K562 (cell line): ENCODE results near the gene MACF1. TPM values are rescaled to one million over a fixed set of nuclear protein-coding genes. Genes with fewer than 3 reads are reported as not detected.

ENCODE experiments used
- ATAC-seq: fragments of 200-7000 bp; cut with Tn5 transposase; 3 replicates; pipeline ENCODE4 v1.9.1; 2020; ENCODE audit warnings: moderate library complexity
- BruUV-seq: library from RNA; stranded (reverse); fragments of 400-500 nt; replicated peaks from 2 replicates; lab custom pipeline; 2021; lab: Mats Ljungman, UMichigan
- CTCF ChIA-PET: fragments of 300-600 bp; formaldehyde crosslinking; extraction: SDS; loops from one replicate; lab custom pipeline; 2021; ENCODE audit warnings: low intra/inter-chr PET ratio; lab: Yijun Ruan, JAX
- POLR2A ChIA-PET: fragments of 300-600, 350-650 bp; sonication (Branson Sonifier 250); formaldehyde crosslinking; extraction: SDS; loops from one replicate; lab custom pipeline; 2021; ENCODE audit warnings: antibody characterized with exemption, inconsistent platforms; lab: Yijun Ruan, JAX
- DNase-seq, 4 experiments: peaks; one replicate each; pipeline versions ENCODE4 v3.0.0 to v3.0.0-alpha.2; 2011 to 2018; ENCODE audit warnings: low spot score in 3 of 4, mixed read lengths in 3 of 4; ENCODE audit errors: extremely low read depth in 1 of 4
- FAIRE-seq: peaks from 2 replicates; lab custom pipeline; 2011; peaks lifted over from hg19 to GRCh38; lab: Jason Lieb, UNC
- H2AFZ ChIP-seq: 2 replicates; pipeline ENCODE4 v1.6.0; 2011; ENCODE audit warnings: low read depth, low read length, control low read depth, inconsistent platforms
- H3K27ac ChIP-seq: fragments of 200-600 bp; 3 replicates; pipeline ENCODE4 v1.8.0; 2011; ENCODE audit warnings: low read depth, mild to moderate bottlenecking, control low read depth, inconsistent platforms, low read length, moderate library complexity, mixed read lengths; ENCODE audit errors: extremely low read depth
- H3K27me3 ChIP-seq, 2 experiments: fragments of 300-600 bp in 1 of 2; 2 replicates in 1 of 2; 3 replicates in 1 of 2; pipeline versions ENCODE4 v1.6.0 to v1.8.0; 2011; ENCODE audit warnings: inconsistent platforms in 2 of 2, low read length in 2 of 2, mild to moderate bottlenecking in 1 of 2, mixed read lengths in 1 of 2, moderate library complexity in 1 of 2; ENCODE audit not compliant: control insufficient read depth in 2 of 2, insufficient read depth in 2 of 2
- H3K36me3 ChIP-seq: fragments of 300-600 bp; 3 replicates; pipeline ENCODE4 v1.8.0; 2011; ENCODE audit warnings: mild to moderate bottlenecking, low read length, inconsistent platforms; ENCODE audit not compliant: control insufficient read depth, insufficient read depth
- H3K4me1 ChIP-seq, 2 experiments: fragments of 200-600 bp in 1 of 2; replicated peaks in 1 of 2; 2 replicates in 1 of 2; 3 replicates in 1 of 2; pipeline versions ENCODE4 v1.5.1 to v1.8.0; 2011; ENCODE audit warnings: inconsistent platforms in 2 of 2, low read length in 2 of 2, mild to moderate bottlenecking in 1 of 2, mixed read lengths in 1 of 2, moderate library complexity in 1 of 2; ENCODE audit not compliant: control insufficient read depth in 2 of 2, insufficient read depth in 2 of 2
- H3K4me2 ChIP-seq: 2 replicates; pipeline ENCODE4 v1.6.1; 2011; ENCODE audit warnings: low read length, control low read depth, inconsistent platforms, mixed read lengths; ENCODE audit not compliant: insufficient read depth
- H3K4me3 ChIP-seq: fragments of 200-600 bp; sonication (generic), shearing (Covaris generic); 2 replicates; pipeline ENCODE4 v1.5.1; 2016; ENCODE audit warnings: control low read depth, inconsistent platforms
- H3K79me2 ChIP-seq: fragments of 200-600 bp; 3 replicates; pipeline ENCODE4 v1.8.0; 2011; ENCODE audit warnings: low read length, inconsistent platforms; ENCODE audit not compliant: control insufficient read depth, insufficient read depth
- H3K9ac ChIP-seq, 2 experiments: 2 replicates each; pipeline versions ENCODE4 v1.6.0 to v1.6.1; 2011; ENCODE audit warnings: low read depth in 2 of 2, low read length in 2 of 2, control low read depth in 1 of 2, inconsistent platforms in 1 of 2, mild to moderate bottlenecking in 1 of 2, mixed read lengths in 1 of 2; ENCODE audit not compliant: insufficient read depth in 1 of 2
- H3K9me1 ChIP-seq: one replicate; pipeline ENCODE4 v1.6.0; 2011; ENCODE audit warnings: inconsistent platforms, mild to moderate bottlenecking, low read length, moderate library complexity; ENCODE audit not compliant: control insufficient read depth, insufficient read depth
- H3K9me3 ChIP-seq: replicated peaks from 2 replicates; pipeline ENCODE4 v1.5.1; 2011; ENCODE audit warnings: low read depth, low read length, inconsistent platforms; ENCODE audit not compliant: control insufficient read depth, insufficient read depth
- H4K20me1 ChIP-seq: replicated peaks from 2 replicates; pipeline ENCODE4 v1.6.1; 2011; ENCODE audit warnings: low read length, inconsistent platforms, mixed read lengths; ENCODE audit not compliant: control insufficient read depth, insufficient read depth
- ADNP ChIP-seq: fragments of 200-800 bp; sonication (Bioruptor generic); IDR thresholded peaks from 2 replicates; pipeline ENCODE4 v1.6.1; 2016; ENCODE audit warnings: missing genetic modification characterization, missing compliant biosample characterization
- CEBPG ChIP-seq, 3 experiments: fragments of 200-800 bp in 1 of 3; sonication (Bioruptor generic) in 1 of 3; sonication (generic) in 1 of 3; formaldehyde crosslinking in 1 of 3; IDR thresholded peaks in 2 of 3; conservative IDR thresholded peaks in 1 of 3; 2 replicates each; pipeline versions ENCODE4 v1.6.1 to v1.8.0; 2016 to 2022; ENCODE audit warnings: missing compliant biosample characterization in 2 of 3, missing genetic modification characterization in 2 of 3, mild to moderate bottlenecking in 1 of 3, missing genetic modification reagents in 1 of 3
- HSF4 ChIP-seq: fragments of 250-450 bp; sonication (Bioruptor Pico); IDR thresholded peaks from 2 replicates; pipeline ENCODE4 v2.1.2; 2022; ENCODE audit warnings: mild to moderate bottlenecking, moderate library complexity, borderline replicate concordance
- KAT2B ChIP-seq: IDR thresholded peaks from one replicate; pipeline ENCODE4 v1.6.1; 2012; ENCODE audit warnings: low read depth, mild to moderate bottlenecking, control low read depth, inconsistent platforms, low read length, moderate library complexity
- NELFE ChIP-seq: IDR thresholded peaks from 2 replicates; pipeline ENCODE4 v1.6.1; 2011; ENCODE audit warnings: mild to moderate bottlenecking; ENCODE audit not compliant: insufficient read depth, insufficient read length
- NFXL1 ChIP-seq: fragments of 450-650 bp; formaldehyde crosslinking; IDR thresholded peaks from 2 replicates; pipeline ENCODE4 v1.4.0; 2021; ENCODE audit warnings: mild to moderate bottlenecking
- SMAD2 ChIP-seq: fragments of 150-350 bp; IDR thresholded peaks from 2 replicates; pipeline ENCODE4 v1.6.1; 2014; ENCODE audit warnings: low read depth, mild to moderate bottlenecking, low read length
- SMAD3 ChIP-seq: fragments of 450-650 bp; formaldehyde crosslinking; conservative IDR thresholded peaks from 2 replicates; pipeline ENCODE4 v1.4.0; 2020; ENCODE audit warnings: mild to moderate bottlenecking
- STAG1 ChIP-seq: sonication (generic); formaldehyde crosslinking; IDR thresholded peaks from 2 replicates; pipeline ENCODE4 v1.5.0; 2020; ENCODE audit warnings: missing genetic modification reagents, borderline replicate concordance
- ZNF217 ChIP-seq: sonication (generic); formaldehyde crosslinking; IDR thresholded peaks from 2 replicates; pipeline ENCODE4 v1.8.0; 2022; ENCODE audit warnings: mild to moderate bottlenecking, missing genetic modification reagents
- WGBS: fragments of 100-300 bp; shearing (Covaris generic); methylation state at CpG from one replicate; pipeline ENCODE4 v1.1.6; 2016; ENCODE audit warnings: low coverage, mixed read lengths; ENCODE audit not compliant: insufficient coverage; ENCODE audit errors: missing lambda C conversion rate; 5-methylcytosine and 5-hydroxymethylcytosine counted together
- in situ Hi-C: fragments of 300-500 bp; cut with MboI; formaldehyde crosslinking; loops from 4 replicates; pipeline ENCODE4 v1.15.0; 2018; ENCODE audit warnings: inconsistent platforms, mixed read lengths
- intact Hi-C: fragments of 100-400 bp; cut with micrococcal nuclease; formaldehyde crosslinking; loops from 2 replicates; pipeline ENCODE4 v1.14.2; 2022
- polyA plus RNA-seq, 8 experiments: library from polyadenylated mRNA; depleted of rRNA in 4 of 8; stranded (reverse) in 5 of 8; unstranded in 3 of 8; fragments of >200 nt; fragmentation: Nextera tagmentation in 2 of 8; fragmentation: Illumina TruSeq in 1 of 8; extraction: Ambion mirVana in 2 of 8; extraction: Trizol in 1 of 8; gene quantifications; 2 replicates each; pipeline versions ENCODE4 v1.2.1 to v1.2.3, GENCODE V29; 2011 to 2014; ENCODE audit warnings: inconsistent platforms in 1 of 8, missing spikeins in 1 of 8
- total RNA-seq, 7 experiments: library from RNA; depleted of rRNA in 6 of 7; stranded (reverse); fragments of >200 nt in 6 of 7; fragmentation: Illumina TruSeq in 2 of 7; extraction: Trizol in 2 of 7; gene quantifications; 2 replicates each; pipeline versions ENCODE4 v1.2.1 to v1.2.3, GENCODE V29; 2011 to 2021; ENCODE audit warnings: low replicate concordance in 1 of 7
- TF ChIP-seq, protein P1 (sequence below): sonication (generic); formaldehyde crosslinking; IDR thresholded peaks from 2 replicates; pipeline ENCODE4 v1.9.0; 2022; ENCODE audit warnings: mild to moderate bottlenecking, missing genetic modification reagents
- TF ChIP-seq, protein P2 (sequence below): fragments of 250-450 bp; sonication (Bioruptor Pico); IDR thresholded peaks from 2 replicates; pipeline ENCODE4 v1.8.0; 2022; ENCODE audit warnings: moderate library complexity, mild to moderate bottlenecking, inconsistent platforms
- TF ChIP-seq, protein P3 (sequence below): sonication (generic); formaldehyde crosslinking; IDR thresholded peaks from 2 replicates; pipeline ENCODE4 v1.8.1; 2022; ENCODE audit warnings: missing genetic modification reagents
- TF ChIP-seq, protein P4 (sequence below): IDR thresholded peaks from 2 replicates; pipeline ENCODE4 v1.6.1; 2014; ENCODE audit warnings: antibody characterized with exemption
- TF ChIP-seq, protein P5 (sequence below): fragments of 450-650 bp; formaldehyde crosslinking; IDR thresholded peaks from 2 replicates; pipeline ENCODE4 v1.4.0; 2020; ENCODE audit warnings: mild to moderate bottlenecking, moderate library complexity

Gene MACF1
- total and polyA plus RNA-seq, 9 of the 15 experiments (the other 6 are each of a cell fraction or from before 2014, with no cell fraction given): 13.2 to 232 (median 112) TPM

DNA sequence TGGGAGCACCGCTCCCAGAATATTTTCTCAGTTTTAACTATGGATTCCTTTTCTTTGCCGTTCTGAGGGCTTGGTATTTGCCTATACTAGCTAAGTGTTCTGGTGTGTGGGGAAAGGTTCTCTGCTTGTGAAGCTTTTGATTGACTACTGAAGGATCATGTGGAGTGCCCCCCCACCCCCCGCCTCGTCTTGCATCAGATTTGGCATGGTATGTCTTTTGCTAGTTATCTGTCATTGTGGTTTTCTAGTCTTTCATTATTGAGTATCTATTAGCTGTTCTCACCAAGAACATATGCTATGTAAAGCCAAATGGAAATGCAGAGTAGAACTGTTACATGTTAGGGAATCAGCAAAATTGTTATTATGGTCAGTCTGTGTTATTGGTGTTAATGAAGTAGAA is 58.3 kb downstream of the MACF1 start (continued):
- TF ChIP-seq NFXL1 (CRISPR knock-in tag) (no peak), NELFE (no peak), ZNF217 (CRISPR knock-in tag) (no peak), ADNP (tag) (no peak), CEBPG (CRISPR knock-in tag; IDR thresholded peaks at IDR 0.05) (peak; percentile 52; the same call in 1 of the 2 replicates), CEBPG (tag; conservative IDR thresholded peaks at IDR 0.05 in 1 of 2, IDR thresholded peaks at IDR 0.05 in 1 of 2) (peak in 1 of 2 experiments; percentile 43; a peak in 1 of 4 replicates)
- TF ChIP-seq, protein P1, sequence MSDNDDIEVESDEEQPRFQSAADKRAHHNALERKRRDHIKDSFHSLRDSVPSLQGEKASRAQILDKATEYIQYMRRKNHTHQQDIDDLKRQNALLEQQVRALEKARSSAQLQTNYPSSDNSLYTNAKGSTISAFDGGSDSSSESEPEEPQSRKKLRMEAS (CRISPR knock-in tag): no peak
- TF ChIP-seq, all 486 proteins: peak for 4

DNA sequence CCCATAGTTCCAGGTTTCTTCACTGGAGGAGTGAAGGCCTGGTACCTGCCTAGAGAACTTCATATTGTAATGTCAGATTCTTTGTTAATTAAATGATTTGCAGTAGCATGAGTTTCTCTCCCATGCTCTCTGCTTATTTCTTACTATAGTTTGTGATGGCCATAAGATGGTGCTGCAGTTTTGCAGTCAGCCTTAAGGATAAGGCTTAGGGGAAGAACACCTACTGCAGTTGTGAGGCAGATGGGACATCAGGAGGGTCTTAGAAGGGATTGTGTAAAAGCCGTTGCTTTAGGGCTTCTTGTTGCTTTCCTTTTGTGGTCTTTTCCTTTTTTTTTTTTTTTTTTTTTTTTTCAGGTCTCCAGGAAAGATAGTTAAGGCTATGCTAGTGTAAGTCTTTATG is 61.8 kb downstream of the MACF1 start:
- ChIA-PET CTCF (interaction anchor here (0.6 to 2.6 kb wide), 8 partner anchors 73 to 454 kb away, joined by 3 to 10 read pairs (median 4); no protein-coding TSS in a partner anchor), POLR2A (interaction anchor here (0.8 to 1.4 kb wide), 5 partner anchors 10 to 273 kb away, joined by 3 to 5 read pairs (median 4); partner anchors contain the start of gene MACF1)
- Histone ChIP-seq H3K9ac (no peak overlapping the region), H4K20me1 (0 out of 2 replicates have a peak, but pooled peaks cover 1% of the 10 kb centered on the region), H3K36me3 (peaks cover 16% of the 10 kb centered on the region; the same call in 2 of the 3 replicates), H3K9me3 (no peaks in the 10 kb centered on the region), H3K79me2 (peaks cover 13% of the 10 kb centered on the region; the same call in 1 of the 3 replicates), H3K4me1 (peaks cover 7 to 16% of the 10 kb centered on the region in 2 experiments; a peak in 3 of 5 replicates), H2AFZ (no peak overlapping the region), H3K4me2 (no peak overlapping the region), H3K27ac (no peak overlapping the region), H3K27me3 (no peaks in the 10 kb centered on the region), H3K4me3 (no peak overlapping the region), H3K9me1 (no peaks in the 10 kb centered on the region)
- BruUV-seq: no TSS peak
- ATAC-seq (peak; percentile 79), DNase-seq (peak in 1 of 4 experiments; percentile 43), FAIRE-seq (no peak)
- in situ Hi-C loops (loop anchor here (10.0 kb wide), 1 partner anchor 269 kb away; no protein-coding TSS in a partner anchor), intact Hi-C loops (loop anchor here (1.0 to 2.0 kb wide), 2 partner anchors 121 to 273 kb away; no protein-coding TSS in a partner anchor)
- 25% methylated on average over 1 of the region's 1 CpG for WGBS
- TF ChIP-seq KAT2B (no peak), SMAD2 (no peak), STAG1 (CRISPR knock-in tag) (peak; percentile 22; the same call in 1 of the 2 replicates), SMAD3 (CRISPR knock-in tag) (no peak), HSF4 (no peak)
- TF ChIP-seq, protein P2, sequence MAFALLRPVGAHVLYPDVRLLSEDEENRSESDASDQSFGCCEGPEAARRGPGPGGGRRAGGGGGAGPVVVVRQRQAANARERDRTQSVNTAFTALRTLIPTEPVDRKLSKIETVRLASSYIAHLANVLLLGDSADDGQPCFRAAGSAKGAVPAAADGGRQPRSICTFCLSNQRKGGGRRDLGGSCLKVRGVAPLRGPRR (CRISPR knock-in tag): no peak
- TF ChIP-seq, protein P3, sequence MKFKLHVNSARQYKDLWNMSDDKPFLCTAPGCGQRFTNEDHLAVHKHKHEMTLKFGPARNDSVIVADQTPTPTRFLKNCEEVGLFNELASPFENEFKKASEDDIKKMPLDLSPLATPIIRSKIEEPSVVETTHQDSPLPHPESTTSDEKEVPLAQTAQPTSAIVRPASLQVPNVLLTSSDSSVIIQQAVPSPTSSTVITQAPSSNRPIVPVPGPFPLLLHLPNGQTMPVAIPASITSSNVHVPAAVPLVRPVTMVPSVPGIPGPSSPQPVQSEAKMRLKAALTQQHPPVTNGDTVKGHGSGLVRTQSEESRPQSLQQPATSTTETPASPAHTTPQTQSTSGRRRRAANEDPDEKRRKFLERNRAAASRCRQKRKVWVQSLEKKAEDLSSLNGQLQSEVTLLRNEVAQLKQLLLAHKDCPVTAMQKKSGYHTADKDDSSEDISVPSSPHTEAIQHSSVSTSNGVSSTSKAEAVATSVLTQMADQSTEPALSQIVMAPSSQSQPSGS (CRISPR knock-in tag): no peak
- TF ChIP-seq, protein P4, sequence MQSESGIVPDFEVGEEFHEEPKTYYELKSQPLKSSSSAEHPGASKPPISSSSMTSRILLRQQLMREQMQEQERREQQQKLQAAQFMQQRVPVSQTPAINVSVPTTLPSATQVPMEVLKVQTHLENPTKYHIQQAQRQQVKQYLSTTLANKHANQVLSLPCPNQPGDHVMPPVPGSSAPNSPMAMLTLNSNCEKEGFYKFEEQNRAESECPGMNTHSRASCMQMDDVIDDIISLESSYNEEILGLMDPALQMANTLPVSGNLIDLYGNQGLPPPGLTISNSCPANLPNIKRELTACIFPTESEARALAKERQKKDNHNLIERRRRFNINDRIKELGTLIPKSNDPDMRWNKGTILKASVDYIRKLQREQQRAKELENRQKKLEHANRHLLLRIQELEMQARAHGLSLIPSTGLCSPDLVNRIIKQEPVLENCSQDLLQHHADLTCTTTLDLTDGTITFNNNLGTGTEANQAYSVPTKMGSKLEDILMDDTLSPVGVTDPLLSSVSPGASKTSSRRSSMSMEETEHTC: no peak
- TF ChIP-seq, protein P5, sequence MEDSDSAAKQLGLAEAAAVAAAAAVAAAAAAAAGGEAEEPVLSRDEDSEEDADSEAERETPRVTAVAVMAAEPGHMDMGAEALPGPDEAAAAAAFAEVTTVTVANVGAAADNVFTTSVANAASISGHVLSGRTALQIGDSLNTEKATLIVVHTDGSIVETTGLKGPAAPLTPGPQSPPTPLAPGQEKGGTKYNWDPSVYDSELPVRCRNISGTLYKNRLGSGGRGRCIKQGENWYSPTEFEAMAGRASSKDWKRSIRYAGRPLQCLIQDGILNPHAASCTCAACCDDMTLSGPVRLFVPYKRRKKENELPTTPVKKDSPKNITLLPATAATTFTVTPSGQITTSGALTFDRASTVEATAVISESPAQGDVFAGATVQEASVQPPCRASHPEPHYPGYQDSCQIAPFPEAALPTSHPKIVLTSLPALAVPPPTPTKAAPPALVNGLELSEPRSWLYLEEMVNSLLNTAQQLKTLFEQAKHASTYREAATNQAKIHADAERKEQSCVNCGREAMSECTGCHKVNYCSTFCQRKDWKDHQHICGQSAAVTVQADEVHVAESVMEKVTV (CRISPR knock-in tag): peak; percentile 15; the same call in 1 of the 2 replicates
